Measurements from ENCODE around the gene RASSF8.

The RASSF8 gene

GRCh38 chr12:25997201-25997963 lies 38.9 kb downstream of the RASSF8 start:
- no peaks in the 10 kb centered on the region for H3K4me1 ChIP-seq (ENCODE audit: control insufficient read depth, low read length)
- H3F3A ChIP-seq (ENCODE audit: control insufficient read depth, insufficient read depth) = no peaks in the 10 kb centered on the region
- no peaks in the 10 kb centered on the region for H3K9me2 ChIP-seq (replicated peaks; ENCODE audit: control insufficient read depth, low read length)
- no peaks in the 10 kb centered on the region for H3K79me2 ChIP-seq (ENCODE audit: control insufficient read depth, low read length)
- no peak overlapping the region for H3K4me3 ChIP-seq (ENCODE audit: low read length)
- H3K27ac ChIP-seq (ENCODE audit: low read depth, low read length) = no peak overlapping the region
- H3K9me3 ChIP-seq (ENCODE audit: control insufficient read depth, insufficient read depth, low read length) = no peaks in the 10 kb centered on the region
- H4K20me1 ChIP-seq (ENCODE audit: control insufficient read depth, insufficient read depth, low read depth, low read length) = no peaks in the 10 kb centered on the region
- H3K27me3 ChIP-seq (ENCODE audit: control insufficient read depth, low read length) = peaks cover 2% of the 10 kb centered on the region; the same call in 1 of the 2 replicates
- no peaks in the 10 kb centered on the region for H3K36me3 ChIP-seq (ENCODE audit: control insufficient read depth, low read length)
- no peak for TF ChIP-seq CTCF (IDR thresholded peaks at IDR 0.05; ENCODE audit: low read depth, low read length, poor library complexity, severe bottlenecking)
- no peak for TF ChIP-seq EZH2phosphoT487 (IDR thresholded peaks at IDR 0.05; ENCODE audit: borderline replicate concordance, low read length)
- H3K4me2 ChIP-seq (ENCODE audit: low read length) = no peak overlapping the region

- H3K4me2 ChIP-seq (ENCODE audit: low read length) = no peak overlapping the region
- H3K4me1 ChIP-seq (ENCODE audit: control insufficient read depth, low read length) = no peaks in the 10 kb centered on the region
- no peaks in the 10 kb centered on the region for H3K9me2 ChIP-seq (replicated peaks; ENCODE audit: control insufficient read depth, low read length)
- TF ChIP-seq CTCF (IDR thresholded peaks at IDR 0.05; ENCODE audit: low read depth, low read length, poor library complexity, severe bottlenecking) = no peak
- no peak for TF ChIP-seq EZH2phosphoT487 (IDR thresholded peaks at IDR 0.05; ENCODE audit: borderline replicate concordance, low read length)
- 0 out of 2 replicates have a peak, but pooled peaks cover under 1% of the 10 kb centered on the region for H3K27me3 ChIP-seq (ENCODE audit: control insufficient read depth, low read length)
- no peaks in the 10 kb centered on the region for H3F3A ChIP-seq (ENCODE audit: control insufficient read depth, insufficient read depth)
- H3K9me3 ChIP-seq (ENCODE audit: control insufficient read depth, insufficient read depth, low read length) = no peaks in the 10 kb centered on the region
- no peak overlapping the region for H3K4me3 ChIP-seq (ENCODE audit: low read length)
- no peaks in the 10 kb centered on the region for H3K36me3 ChIP-seq (ENCODE audit: control insufficient read depth, low read length)
- no peaks in the 10 kb centered on the region for H3K79me2 ChIP-seq (ENCODE audit: control insufficient read depth, low read length)
- no peaks in the 10 kb centered on the region for H4K20me1 ChIP-seq (ENCODE audit: control insufficient read depth, insufficient read depth, low read depth, low read length)
- H3K27ac ChIP-seq (ENCODE audit: low read depth, low read length) = no peak overlapping the region
Measured at GRCh38 chr12:26000898-26001297, 42.4 kb downstream of the RASSF8 start.

- Histone ChIP-seq H3K27me3 (ENCODE audit: control insufficient read depth, low read length) (no peaks in the 10 kb centered on the region), H3K9me2 (replicated peaks; ENCODE audit: control insufficient read depth, low read length) (no peaks in the 10 kb centered on the region), H3K4me1 (ENCODE audit: control insufficient read depth, low read length) (no peaks in the 10 kb centered on the region), H3K36me3 (ENCODE audit: control insufficient read depth, low read length) (no peaks in the 10 kb centered on the region), H3K4me2 (ENCODE audit: low read length) (no peak overlapping the region), H4K20me1 (ENCODE audit: control insufficient read depth, insufficient read depth, low read depth, low read length) (no peaks in the 10 kb centered on the region), H3K4me3 (ENCODE audit: low read length) (no peak overlapping the region), H3K27ac (ENCODE audit: low read depth, low read length) (no peak overlapping the region), H3K9me3 (ENCODE audit: control insufficient read depth, insufficient read depth, low read length) (no peaks in the 10 kb centered on the region), H3K79me2 (ENCODE audit: control insufficient read depth, low read length) (no peaks in the 10 kb centered on the region), H3F3A (ENCODE audit: control insufficient read depth, insufficient read depth) (no peaks in the 10 kb centered on the region)
- no peak for TF ChIP-seq CTCF (IDR thresholded peaks at IDR 0.05; ENCODE audit: low read depth, low read length, poor library complexity, severe bottlenecking)
Measured at GRCh38 chr12:26001530-26001929, 43.0 kb downstream of the RASSF8 start.

All from DOHH2 (cell line).